WERI-Rb-1 (cell line): ENCODE measurements around the gene RASIP1.
"Not testable (repeated sequence)": the region's sequence is repeated elsewhere in the genome, so short reads cannot be mapped to it uniquely, and the experiment has no call there.

ENCODE experiments used
- DNase-seq: peaks from one replicate; pipeline ENCODE4 v3.0.0-alpha.2; 2020
- H3K27ac ChIP-seq: fragments of 250-450 bp; sonication (Bioruptor Pico); 2 replicates; pipeline ENCODE4 v1.5.1; 2020; ENCODE audit warnings: mild to moderate bottlenecking, moderate library complexity
- H3K27me3 ChIP-seq: fragments of 250-450 bp; sonication (Bioruptor Pico); 2 replicates; pipeline ENCODE4 v1.5.1; 2021; ENCODE audit warnings: mild to moderate bottlenecking, low read depth, moderate library complexity; ENCODE audit not compliant: insufficient read depth, severe bottlenecking
- H3K36me3 ChIP-seq: fragments of 250-450 bp; sonication (Bioruptor Pico); 2 replicates; pipeline ENCODE4 v1.5.1; 2020; ENCODE audit warnings: mild to moderate bottlenecking, moderate library complexity
- H3K4me3 ChIP-seq: 2 replicates; pipeline ENCODE4 v1.5.1; 2011; ENCODE audit warnings: low read depth, mild to moderate bottlenecking, control low read depth, low read length
- H3K9me3 ChIP-seq: fragments of 250-450 bp; sonication (Bioruptor Pico); 2 replicates; pipeline ENCODE4 v1.5.1; 2021; ENCODE audit warnings: mild to moderate bottlenecking, moderate library complexity; ENCODE audit not compliant: severe bottlenecking
- CTCF ChIP-seq: IDR thresholded peaks from 2 replicates; pipeline ENCODE4 v1.5.1; 2011; ENCODE audit warnings: low read depth, mild to moderate bottlenecking, control low read depth, inconsistent platforms, low read length

RASIP1 gene, protein sequence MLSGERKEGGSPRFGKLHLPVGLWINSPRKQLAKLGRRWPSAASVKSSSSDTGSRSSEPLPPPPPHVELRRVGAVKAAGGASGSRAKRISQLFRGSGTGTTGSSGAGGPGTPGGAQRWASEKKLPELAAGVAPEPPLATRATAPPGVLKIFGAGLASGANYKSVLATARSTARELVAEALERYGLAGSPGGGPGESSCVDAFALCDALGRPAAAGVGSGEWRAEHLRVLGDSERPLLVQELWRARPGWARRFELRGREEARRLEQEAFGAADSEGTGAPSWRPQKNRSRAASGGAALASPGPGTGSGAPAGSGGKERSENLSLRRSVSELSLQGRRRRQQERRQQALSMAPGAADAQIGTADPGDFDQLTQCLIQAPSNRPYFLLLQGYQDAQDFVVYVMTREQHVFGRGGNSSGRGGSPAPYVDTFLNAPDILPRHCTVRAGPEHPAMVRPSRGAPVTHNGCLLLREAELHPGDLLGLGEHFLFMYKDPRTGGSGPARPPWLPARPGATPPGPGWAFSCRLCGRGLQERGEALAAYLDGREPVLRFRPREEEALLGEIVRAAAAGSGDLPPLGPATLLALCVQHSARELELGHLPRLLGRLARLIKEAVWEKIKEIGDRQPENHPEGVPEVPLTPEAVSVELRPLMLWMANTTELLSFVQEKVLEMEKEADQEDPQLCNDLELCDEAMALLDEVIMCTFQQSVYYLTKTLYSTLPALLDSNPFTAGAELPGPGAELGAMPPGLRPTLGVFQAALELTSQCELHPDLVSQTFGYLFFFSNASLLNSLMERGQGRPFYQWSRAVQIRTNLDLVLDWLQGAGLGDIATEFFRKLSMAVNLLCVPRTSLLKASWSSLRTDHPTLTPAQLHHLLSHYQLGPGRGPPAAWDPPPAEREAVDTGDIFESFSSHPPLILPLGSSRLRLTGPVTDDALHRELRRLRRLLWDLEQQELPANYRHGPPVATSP

GRCh38 chr19:48740164-48740972, at the start of gene RASIP1:
Gene RASIP1 (minus strand): TSS chr19:48740610. CDS start chr19:48740282, 328 bp downstream.
- Histone ChIP-seq H3K27ac (0 out of 2 replicates have a peak within 1 kb of the TSS, but pooled peaks have one; percentile 53), H3K36me3 (no peaks in the 10 kb centered on the region), H3K4me3 (peak within 1 kb of the TSS; percentile 53), H3K9me3 (no peaks in the 10 kb centered on the region), H3K27me3 (peaks cover 2% of the 10 kb centered on the region)
- DNase-seq, result no peak
- TF ChIP-seq CTCF, result no peak

- not testable (repeated sequence) for DNase-seq, H3K4me3 ChIP-seq, H3K27ac ChIP-seq, H3K9me3 ChIP-seq, H3K27me3 ChIP-seq, H3K36me3 ChIP-seq
Observed at GRCh38 chr19:48787331-48787730, 46.9 kb upstream of the RASIP1 start.

- H3K27ac ChIP-seq, H3K9me3 ChIP-seq, H3K4me3 ChIP-seq, H3K36me3 ChIP-seq, DNase-seq, H3K27me3 ChIP-seq: not testable (repeated sequence)
Observed at GRCh38 chr19:48786422-48786821, 46.0 kb upstream of the RASIP1 start.

- H3K27me3 ChIP-seq, result no peaks in the 10 kb centered on the region
- DNase-seq, result no peak
- H3K9me3 ChIP-seq, result no peaks in the 10 kb centered on the region
- no peak for TF ChIP-seq CTCF
- H3K36me3 ChIP-seq, result no peaks in the 10 kb centered on the region
- no peak overlapping the region for H3K27ac ChIP-seq
- no peak overlapping the region for H3K4me3 ChIP-seq
Observed at GRCh38 chr19:48784527-48784926, 44.1 kb upstream of the RASIP1 start.

- H3K36me3 ChIP-seq, result no peaks in the 10 kb centered on the region
- no peaks in the 10 kb centered on the region for H3K27me3 ChIP-seq
- H3K9me3 ChIP-seq, result no peaks in the 10 kb centered on the region
- no peak for DNase-seq
- H3K27ac ChIP-seq, result no peak overlapping the region
- TF ChIP-seq CTCF, result no peak
- H3K4me3 ChIP-seq, result no peak overlapping the region
Observed at GRCh38 chr19:48780631-48781391, 40.4 kb upstream of the RASIP1 start.

- Histone ChIP-seq H3K4me3 (no peak overlapping the region), H3K27ac (no peak overlapping the region), H3K9me3 (no peaks in the 10 kb centered on the region), H3K27me3 (no peaks in the 10 kb centered on the region), H3K36me3 (no peaks in the 10 kb centered on the region)
- no peak for DNase-seq
- TF ChIP-seq CTCF, result no peak
Observed at GRCh38 chr19:48779636-48780035, 39.2 kb upstream of the RASIP1 start.
